PC-3 (cell line): ENCODE results near the gene UBE4A.

Source experiments
- EZH2 ChIP-seq: fragments of 300-600 bp; sonication (generic); IDR thresholded peaks from one replicate; pipeline ENCODE4 v1.6.1; 2017; ENCODE audit warnings: antibody characterized with exemption, mild to moderate bottlenecking, low read length; ENCODE audit not compliant: unreplicated experiment
- EZH2phosphoT487 ChIP-seq: fragments of 300-600 bp; sonication (generic); IDR thresholded peaks from 2 replicates; pipeline ENCODE4 v1.6.1; 2018; ENCODE audit warnings: mild to moderate bottlenecking, antibody characterized with exemption, low read length, borderline replicate concordance
- TF ChIP-seq, protein P1 (sequence below): fragments of 300-600 bp; sonication (generic); conservative IDR thresholded peaks from 2 replicates; pipeline ENCODE4 v1.5.1; 2017; ENCODE audit warnings: antibody characterized with exemption, low read depth, mild to moderate bottlenecking, low read length

DNA sequence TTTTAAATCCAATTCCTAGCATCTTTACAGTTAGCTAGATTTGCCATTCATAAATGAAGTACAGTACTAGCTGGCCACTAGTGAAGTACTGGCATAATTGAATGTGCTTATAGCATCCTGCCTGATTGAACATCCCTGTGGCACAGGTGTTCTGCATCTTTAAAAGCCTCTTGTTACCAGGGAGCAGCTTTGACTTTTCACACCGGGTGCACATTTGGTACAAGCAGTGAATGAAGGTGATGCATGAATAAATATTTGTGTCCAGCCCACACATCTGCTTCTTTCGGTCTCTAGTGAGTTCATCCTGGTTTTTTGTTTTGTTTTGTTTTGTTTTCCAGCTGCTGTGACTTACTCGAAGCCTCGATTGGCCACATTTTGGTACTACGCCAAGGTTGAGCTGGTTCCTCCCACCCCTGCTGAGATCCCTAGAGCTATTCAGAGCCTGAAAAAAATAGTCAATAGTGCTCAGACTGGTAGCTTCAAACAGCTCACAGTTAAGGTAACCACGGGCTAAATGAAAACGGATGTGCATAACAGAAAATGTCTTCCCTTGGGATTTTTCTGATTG, 47.3 kb downstream of the UBE4A start:
- TF ChIP-seq, protein P1, sequence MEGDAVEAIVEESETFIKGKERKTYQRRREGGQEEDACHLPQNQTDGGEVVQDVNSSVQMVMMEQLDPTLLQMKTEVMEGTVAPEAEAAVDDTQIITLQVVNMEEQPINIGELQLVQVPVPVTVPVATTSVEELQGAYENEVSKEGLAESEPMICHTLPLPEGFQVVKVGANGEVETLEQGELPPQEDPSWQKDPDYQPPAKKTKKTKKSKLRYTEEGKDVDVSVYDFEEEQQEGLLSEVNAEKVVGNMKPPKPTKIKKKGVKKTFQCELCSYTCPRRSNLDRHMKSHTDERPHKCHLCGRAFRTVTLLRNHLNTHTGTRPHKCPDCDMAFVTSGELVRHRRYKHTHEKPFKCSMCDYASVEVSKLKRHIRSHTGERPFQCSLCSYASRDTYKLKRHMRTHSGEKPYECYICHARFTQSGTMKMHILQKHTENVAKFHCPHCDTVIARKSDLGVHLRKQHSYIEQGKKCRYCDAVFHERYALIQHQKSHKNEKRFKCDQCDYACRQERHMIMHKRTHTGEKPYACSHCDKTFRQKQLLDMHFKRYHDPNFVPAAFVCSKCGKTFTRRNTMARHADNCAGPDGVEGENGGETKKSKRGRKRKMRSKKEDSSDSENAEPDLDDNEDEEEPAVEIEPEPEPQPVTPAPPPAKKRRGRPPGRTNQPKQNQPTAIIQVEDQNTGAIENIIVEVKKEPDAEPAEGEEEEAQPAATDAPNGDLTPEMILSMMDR = no peak
- TF ChIP-seq EZH2 = no peak
- TF ChIP-seq EZH2phosphoT487 = no peak
